HepG2 (cell line): ENCODE results near the gene DNAJB8.

Experiments
- ELF4 ChIP-seq: sonication (generic); formaldehyde crosslinking; IDR thresholded peaks from 2 replicates; pipeline ENCODE4 v1.5.0; 2020; ENCODE audit warnings: missing genetic modification reagents, mild to moderate bottlenecking, moderate library complexity, borderline replicate concordance
- MAX ChIP-seq: IDR thresholded peaks from 2 replicates; pipeline ENCODE4 v1.6.1; 2012; ENCODE audit warnings: inconsistent platforms
- NBN ChIP-seq: fragments of 450-650 bp; conservative IDR thresholded peaks from 2 replicates; pipeline ENCODE4 v1.6.1; 2017
- NFKBIZ ChIP-seq: IDR thresholded peaks from 2 replicates; pipeline ENCODE4 v1.6.1; 2018; ENCODE audit warnings: missing genetic modification reagents, missing compliant biosample characterization
- NR2F2 ChIP-seq: IDR thresholded peaks from 2 replicates; pipeline ENCODE4 v1.6.1; 2012; ENCODE audit warnings: low read depth, inconsistent platforms, borderline replicate concordance
- REST ChIP-seq, 2 experiments: IDR thresholded peaks; 2 replicates each; pipeline ENCODE4 v1.6.1; 2011 to 2012; ENCODE audit warnings: low read length in 2 of 2, borderline replicate concordance in 1 of 2, low read depth in 1 of 2, mild to moderate bottlenecking in 1 of 2, moderate library complexity in 1 of 2
- SMC3 ChIP-seq: IDR thresholded peaks from 2 replicates; pipeline ENCODE4 v1.6.1; 2011; ENCODE audit warnings: low read length, improper control_type of control experiment
- SRY ChIP-seq: sonication (generic); formaldehyde crosslinking; IDR thresholded peaks from 2 replicates; pipeline ENCODE4 v1.8.0; 2022; ENCODE audit warnings: mild to moderate bottlenecking, missing genetic modification reagents
- TBP ChIP-seq: sonication (generic); formaldehyde crosslinking; IDR thresholded peaks from 2 replicates; pipeline ENCODE4 v1.5.0; 2020; ENCODE audit warnings: missing genetic modification reagents
- ZFP36 ChIP-seq: fragments of 150-350 bp; IDR thresholded peaks from 2 replicates; pipeline ENCODE4 v1.6.1; 2018; ENCODE audit warnings: borderline replicate concordance, low read length, low read depth; ENCODE audit not compliant: partially characterized antibody
- ZNF605 ChIP-seq: sonication (generic); formaldehyde crosslinking; IDR thresholded peaks from 2 replicates; pipeline ENCODE4 v1.8.0; 2022; ENCODE audit warnings: mild to moderate bottlenecking, missing genetic modification reagents
- ZNF768 ChIP-seq: sonication (generic); formaldehyde crosslinking; IDR thresholded peaks from 2 replicates; pipeline ENCODE4 v1.4.0; 2020; ENCODE audit warnings: missing genetic modification reagents

- TF ChIP-seq NR2F2 (no peak), SRY (no peak), NBN (no peak), ZNF768 (CRISPR knock-in tag) (no peak), SMC3 (no peak), REST (IDR thresholded peaks at IDR 0.05; ENCODE audit: borderline replicate concordance in 1 of 2, low read depth in 1 of 2, low read length in 2 of 2) (no peak), ZFP36 (no peak), TBP (CRISPR knock-in tag) (no peak), NFKBIZ (CRISPR knock-in tag) (no peak), ELF4 (no peak), MAX (no peak), ZNF605 (CRISPR knock-in tag) (no peak)
Observed at GRCh38 chr3:128425142-128425845, 41.4 kb downstream of the DNAJB8 start.
